CD4-positive, alpha-beta T cell treated with Interleukin-1 beta for 1 hour (primary cell): Measurements from ENCODE around the gene OLR1.
"Not testable (repeated sequence)": the region's sequence is repeated elsewhere in the genome, so short reads cannot be mapped to it uniquely, and the experiment has no call there.

Experiments
- DNase-seq, 2 donors: peaks; one replicate each; pipeline ENCODE4 v3.0.0-alpha.2; 2020 to 2022

The OLR1 gene

DNA sequence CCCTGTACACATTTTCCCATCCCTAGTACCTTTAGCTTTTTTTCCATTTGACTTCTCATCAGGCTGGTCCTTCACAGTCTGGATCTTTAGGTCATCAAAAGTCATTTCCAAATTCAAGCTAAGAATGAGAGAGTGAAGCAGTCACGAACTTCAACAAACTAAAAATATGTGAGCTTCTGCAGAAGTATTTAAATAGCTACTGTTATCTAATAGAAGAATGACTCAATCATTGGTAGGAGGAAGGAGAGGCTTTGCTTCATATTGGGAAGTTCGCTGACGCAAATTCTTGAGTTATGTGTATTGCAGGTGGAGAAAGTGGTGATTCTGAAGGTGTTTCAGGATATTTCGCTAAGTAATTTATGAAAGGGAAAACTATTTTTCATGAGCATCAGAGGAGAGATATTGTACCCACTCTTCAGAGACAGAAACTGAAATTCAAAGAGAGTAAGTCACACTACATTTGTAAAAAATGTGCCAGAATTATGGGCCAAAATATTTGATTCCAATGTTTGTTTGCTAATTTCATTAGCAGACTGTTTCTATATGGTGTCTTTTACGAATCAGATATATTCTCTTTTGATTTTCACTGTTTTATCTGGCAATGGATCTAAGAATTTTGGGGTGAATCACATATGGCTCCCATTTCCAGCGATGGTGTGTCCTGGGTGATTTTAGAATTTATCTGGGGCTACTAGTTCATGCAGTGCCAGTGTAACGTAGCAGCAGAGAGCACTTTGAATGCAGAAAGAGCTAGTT is at the start of gene OLR1:
TSS of gene OLR1 (minus strand) at position 160 of the 756 bp plus-strand sequence. CDS start at position 105, 55 bp downstream.
- no peak for DNase-seq

DNA sequence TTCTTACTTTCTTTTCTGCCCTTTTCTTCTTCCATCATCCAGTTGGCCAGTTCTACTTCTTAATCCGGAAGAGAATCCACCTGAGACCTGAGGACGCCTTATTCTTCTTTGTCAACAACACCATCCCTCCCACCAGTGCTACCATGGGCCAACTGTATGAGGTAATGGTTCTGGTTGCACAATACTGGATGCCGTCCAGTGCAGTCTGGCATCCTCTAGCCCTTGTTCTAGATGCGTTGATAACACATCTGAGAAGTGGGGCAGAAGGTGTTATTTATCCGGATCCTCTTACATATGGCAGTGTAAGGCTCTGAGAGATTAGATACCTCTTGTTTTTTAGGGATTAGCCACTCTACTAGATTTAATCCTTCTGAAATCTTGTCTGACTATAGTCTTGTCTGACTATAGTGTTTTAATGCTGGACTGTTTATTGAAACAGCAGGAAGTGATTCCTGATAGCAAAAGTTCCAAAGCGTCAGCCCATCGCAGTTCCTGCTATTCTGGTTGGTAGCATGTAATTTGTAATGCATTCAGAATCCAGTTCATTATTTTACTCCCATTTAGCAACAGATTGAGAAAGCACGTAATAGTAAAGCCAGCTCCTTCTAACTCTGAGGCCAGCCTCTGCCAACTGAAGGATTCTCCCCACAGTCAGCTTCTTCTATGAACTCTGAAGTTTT is 48.6 kb upstream of the OLR1 start:
- no peak for DNase-seq

DNA sequence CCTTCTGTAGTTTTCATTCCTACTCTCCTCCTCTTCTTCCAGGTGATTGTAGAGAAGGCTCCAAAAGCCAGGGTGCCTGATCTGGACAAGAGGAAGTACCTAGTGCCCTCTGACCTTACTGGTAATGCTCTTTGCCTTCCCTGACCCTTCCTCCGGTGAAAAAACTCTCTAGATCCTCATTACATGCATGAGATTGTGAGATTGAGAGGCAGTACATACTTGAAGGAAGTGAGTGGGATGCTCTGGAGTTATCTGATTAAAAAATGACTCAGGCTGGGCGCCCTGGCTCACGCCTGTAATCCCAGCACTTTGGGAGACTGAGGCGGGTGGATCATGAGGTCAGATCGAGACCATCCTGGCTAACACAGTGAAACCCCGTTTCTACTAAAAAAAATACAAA is 46.1 kb upstream of the OLR1 start:
- no peak for DNase-seq

DNA sequence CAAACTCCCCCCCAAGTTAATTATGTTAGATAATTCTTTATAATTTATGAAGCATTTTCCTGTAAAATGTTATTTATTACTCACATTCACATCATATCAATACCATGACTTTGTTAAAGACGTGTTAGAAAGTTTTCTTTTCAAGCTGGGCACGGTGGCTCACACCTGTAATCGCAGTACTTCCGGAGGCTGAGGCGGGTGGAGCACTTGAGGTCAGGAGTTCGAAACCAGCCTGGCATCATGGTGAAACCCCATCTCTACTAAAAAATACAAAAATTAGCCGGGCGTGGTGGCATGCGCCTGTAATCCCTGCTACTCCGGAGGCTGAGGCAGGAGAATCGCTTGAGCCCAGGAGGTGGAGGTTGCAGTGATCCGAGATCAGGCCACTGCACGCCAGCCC is 44.0 kb upstream of the OLR1 start:
- peak; percentile 14 to 39 for DNase-seq

DNA sequence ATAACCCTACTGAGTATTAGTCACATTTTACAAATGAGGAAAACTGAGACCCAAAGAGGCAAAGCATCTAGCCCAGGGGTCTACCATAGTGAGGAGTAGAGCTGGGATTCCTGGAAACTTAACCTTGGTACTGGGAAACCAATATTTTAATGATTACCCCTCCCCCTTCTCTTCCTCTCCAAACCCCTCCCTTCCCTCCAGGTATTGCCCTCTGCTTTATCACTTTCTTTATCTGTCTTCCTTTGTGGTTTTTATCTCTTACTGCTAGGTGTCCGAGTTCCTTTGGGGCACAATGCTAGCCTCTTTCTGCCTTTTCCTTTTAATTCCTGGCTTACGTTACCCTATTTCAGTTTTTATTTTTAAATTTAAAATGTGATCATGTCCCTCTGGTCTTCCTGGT is 43.5 kb upstream of the OLR1 start:
- DNase-seq, result peak in 1 of 2 donors; percentile 23

DNA sequence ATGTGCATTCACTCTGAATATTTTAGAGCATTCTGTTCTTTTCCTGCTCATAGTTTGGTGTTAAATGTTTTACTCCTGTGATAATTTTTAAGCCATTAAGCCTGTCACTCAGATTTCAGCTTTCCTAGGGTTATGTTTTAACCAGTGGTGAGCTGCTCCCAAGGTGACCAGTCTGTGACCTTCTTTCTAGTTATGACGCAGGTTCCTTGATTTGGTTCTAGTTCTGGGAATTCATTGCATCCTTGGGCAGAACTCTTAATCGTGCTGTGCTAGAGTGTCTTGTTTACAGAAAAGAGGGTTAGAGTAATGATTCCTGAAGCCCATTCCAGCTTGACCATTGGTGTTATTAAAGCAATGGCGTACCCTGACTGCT is 42.9 kb upstream of the OLR1 start:
- DNase-seq, result no peak

DNA sequence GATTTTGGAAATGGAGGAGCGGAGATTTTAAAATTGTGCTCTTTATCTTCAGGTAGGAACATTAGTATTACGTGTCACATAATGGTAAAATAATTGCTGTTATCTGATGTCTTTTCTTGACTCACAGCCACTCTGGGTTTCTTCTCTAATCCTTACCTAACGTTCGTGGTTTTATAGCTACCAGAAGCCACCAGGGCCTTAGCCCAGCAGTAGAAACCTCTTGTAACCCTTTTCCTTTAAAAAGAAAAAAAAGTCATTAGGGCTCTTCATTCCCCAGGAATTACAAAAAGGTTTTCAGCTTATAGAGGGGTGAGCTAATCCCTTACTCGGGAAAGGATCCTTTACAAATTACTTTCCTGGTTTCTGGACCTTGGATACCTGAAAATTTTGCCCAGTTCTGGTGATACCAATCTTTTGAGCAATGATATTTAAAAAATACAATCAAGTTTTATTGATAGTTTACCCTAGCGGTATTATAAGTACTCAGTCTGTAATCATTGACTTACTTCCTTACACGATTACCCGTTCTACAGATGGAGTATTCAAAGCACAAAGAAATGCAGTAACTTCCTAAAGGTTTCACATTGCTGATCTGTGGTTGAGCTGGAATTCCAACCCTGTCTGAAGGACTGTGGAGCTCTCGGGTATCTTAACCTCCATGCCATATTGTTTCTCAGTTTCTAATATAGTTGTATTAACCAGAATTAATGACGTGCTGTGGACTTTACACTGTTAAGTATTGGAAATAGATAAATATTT is 42.4 kb upstream of the OLR1 start:
- no peak for DNase-seq

DNA sequence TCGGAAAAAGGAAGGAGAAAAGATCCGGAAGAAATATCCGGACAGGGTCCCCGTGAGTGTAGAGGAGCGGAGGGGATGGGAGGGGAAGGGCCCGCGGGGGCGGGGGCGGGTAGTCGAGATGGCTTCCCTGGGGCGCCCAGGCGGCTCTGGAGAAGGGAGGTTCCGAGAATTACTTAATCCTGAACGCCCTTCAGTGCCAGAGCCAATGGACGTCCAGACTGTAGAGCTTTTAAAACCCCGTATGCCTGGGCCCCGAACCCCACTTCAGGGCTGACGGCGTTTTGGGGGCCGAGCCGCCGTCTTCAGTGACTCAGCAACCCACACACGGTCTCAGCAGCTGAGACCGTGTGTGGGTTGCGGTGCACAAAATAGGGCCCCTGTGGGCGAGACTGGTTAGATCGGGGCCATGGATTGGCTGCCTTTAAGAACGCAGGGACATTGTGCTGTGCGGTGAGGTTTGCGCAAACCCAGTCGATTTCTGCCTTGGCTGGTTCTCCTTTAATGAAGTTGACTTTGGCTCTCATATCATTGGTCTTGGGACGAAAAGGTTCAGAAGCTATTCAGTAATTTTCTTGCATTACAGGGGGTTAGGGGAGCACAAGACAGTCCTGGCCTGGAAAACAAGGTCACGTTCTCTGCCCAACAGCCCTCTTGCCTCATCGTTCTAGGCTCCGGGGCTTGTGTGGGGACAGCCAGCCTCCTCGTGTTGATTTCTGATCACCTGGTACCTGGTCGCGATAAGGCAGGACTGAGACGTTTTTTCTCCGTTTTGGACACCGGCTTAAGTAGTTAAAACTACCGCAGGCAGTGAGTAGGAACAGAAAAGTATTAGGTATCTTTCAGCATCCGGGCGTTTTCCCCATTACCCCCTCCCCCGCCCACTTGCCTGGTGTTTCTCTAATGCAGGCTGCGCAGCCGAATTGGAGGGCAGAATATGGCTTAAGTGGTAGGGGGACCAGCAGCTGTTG is 41.5 kb upstream of the OLR1 start:
- peak; percentile 85 to 88 for DNase-seq

DNA sequence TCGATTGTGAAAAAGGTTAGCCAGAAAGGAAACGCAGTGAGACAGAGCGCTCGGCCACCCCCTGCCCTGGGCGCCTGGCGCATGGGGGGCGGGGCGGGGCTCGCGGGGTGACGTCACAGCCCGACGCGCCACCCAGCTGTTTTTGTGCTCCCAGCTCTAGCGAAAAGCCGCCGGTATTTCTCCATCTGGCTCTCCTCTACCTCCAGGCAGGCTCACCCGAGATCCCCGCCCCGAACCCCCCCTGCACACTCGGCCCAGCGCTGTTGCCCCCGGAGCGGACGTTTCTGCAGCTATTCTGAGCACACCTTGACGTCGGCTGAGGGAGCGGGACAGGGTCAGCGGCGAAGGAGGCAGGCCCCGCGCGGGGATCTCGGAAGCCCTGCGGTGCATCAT is 40.8 kb upstream of the OLR1 start, which contains the start of gene GABARAPL1:
TSS of gene GABARAPL1 (plus strand) at position 139 of the 393 bp plus-strand sequence. CDS start at position 392, 253 bp downstream.
- peak; percentile 88 to 89 for DNase-seq

DNA sequence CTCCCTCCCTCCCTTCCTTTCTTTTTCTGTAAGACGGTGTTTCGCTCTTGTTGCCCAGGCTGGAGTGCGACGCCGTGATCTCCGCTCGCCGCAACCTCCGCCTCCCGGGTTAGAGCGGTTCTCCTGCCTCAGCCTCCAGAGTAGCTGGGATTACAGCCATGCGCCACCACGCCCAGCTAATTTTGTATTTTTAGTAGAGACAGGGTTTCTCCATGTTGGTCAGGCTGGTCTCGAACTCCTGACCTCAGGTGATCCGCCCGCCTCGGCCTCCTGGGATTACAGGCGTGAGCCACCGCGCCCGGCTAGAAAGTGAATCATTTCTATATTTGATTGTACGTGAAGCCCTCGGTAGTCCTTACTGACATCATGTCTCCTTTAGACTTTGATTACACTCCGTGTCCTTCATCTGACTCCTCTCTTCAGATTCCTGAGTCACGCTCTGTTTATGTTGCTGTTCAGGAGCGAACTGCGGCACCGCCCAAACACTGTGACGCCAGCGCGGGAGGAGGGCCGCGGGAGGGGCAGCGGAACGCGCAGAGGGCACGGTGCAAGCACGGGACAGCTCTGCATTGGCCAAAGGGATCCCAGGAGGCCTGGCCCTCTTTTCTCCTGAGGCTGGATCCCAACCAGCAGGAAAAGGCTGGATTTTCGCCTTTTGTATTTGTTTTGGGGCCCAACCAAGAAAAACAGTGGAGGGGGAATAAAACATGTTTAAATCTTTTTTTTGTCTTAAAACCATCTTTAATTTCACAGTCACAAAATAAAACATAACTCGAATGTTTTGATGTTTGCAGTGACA is 40.2 kb upstream of the OLR1 start:
- peak; percentile 89 to 92 for DNase-seq

DNA sequence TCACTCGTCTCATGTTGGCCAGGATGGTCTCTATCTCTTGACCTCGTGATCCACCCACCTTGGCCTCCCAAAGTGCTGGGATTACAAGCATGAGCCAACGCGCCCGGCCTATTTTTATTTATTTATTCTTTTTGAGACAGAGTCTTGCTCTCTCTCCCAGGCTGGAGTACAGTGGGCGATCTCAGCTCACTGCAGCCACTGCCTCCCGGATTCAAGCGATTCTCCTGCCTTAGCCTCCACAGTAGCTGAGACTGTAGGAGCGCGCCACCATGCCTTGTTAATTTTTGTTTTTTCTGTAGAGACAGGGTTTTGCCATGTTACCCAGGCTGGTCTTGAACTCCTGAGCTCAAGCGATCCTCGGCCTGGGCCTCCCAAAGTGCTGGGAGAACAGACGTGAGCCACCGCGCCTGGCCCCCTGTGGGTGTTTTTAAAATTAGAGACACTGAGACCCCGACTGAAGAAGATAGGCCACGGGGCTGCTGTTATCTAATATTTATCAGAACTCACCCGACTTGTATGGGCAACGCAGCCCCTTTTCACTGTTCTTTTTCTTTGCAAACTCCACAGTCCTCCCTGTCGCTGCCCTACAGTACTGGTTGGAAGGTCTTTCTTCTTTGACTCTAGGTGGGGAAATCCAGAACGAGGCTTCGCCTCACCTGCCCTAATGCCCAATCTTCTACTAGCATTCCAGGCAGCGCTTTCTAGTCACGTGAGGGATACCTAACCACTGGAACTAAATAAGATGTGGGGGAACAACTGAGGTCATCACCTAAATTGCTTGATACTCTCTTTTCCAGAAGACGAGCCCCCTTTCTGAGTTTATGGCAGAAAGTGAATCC is 39.4 kb upstream of the OLR1 start:
- no peak for DNase-seq

DNA sequence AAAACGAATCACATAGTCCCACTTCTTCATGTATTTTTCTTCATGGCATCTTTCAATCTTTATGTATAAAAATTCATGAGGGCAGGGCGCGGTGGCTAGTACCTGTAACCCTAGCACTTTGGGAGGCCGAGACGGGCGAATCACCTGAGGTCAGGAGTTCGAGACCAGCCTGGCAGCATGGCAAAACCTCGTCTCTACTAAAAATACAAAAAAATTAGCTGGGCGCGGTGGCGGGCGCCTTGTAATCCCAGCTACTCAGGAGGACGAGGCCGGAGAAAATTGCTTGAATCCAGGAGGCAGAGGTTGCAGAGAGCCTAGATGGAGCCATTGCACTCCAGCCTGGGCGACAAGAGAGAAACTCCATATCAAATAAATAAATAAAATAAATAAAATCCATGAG is 38.3 kb upstream of the OLR1 start:
- DNase-seq, result no peak

DNA sequence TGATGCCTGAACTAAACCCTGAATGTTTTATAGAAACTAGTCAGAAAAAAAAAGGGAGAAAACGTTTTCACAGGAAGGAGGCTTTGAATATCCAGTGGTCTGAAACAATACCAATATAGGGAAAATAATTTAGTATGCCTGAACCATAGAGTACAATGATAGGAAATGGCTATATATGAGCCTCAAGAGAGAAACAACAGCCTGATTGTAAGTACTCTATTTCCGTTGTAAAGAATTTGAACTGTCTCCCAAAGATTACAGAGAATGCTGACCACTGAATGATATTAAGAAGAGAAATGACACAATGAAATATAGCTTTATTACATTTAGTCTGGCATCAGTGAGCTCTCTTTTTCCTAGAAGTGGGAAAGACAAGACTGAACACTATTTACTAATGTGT is 35.2 kb upstream of the OLR1 start:
- no peak for DNase-seq

DNA sequence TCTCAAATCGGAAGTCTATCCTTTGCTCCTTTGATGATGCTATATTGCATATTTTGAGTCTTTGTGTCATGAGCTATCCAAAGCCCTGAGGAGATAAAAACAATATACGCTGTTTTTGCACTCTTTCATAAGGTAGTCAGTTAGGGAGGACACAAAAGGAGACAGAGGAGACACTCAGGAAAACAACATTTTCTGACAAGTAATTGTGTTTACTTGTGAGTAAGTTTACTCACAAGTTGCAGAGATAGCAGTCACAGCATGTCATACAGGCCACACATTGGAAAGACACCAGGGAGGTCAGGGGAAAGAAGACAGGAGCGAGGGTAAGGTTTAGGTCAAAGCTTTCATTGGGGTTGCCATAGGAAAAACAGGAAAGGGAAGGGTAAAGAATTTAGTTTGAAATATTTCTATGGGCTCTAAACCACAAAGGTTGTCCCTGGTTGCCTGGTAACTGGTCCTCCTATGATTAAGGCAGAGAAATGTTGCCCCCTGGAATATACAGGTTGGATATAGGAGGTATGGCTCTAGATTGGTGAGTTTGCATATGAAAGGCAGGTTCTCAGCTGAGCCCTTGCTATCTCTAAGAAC is 33.4 kb upstream of the OLR1 start:
- no peak for DNase-seq

DNA sequence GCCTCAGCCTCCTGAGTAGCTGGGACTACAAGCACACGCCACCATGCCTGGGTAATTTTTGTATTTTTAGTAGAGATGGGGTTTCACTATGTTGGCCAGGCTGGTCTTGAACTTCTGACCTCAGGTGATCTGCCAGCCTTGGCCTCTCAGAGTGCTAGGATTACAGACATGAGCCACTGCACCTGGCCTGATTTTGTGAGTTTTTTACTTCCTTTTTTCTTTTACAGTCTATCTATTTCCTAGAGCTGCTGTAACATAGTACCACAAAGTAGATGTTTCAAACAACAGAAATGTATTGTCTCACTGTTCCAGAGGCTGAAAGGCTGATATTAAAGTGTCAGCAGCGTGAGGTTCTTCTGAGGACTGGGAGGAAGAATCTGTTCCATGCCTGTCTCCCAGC is 32.6 kb upstream of the OLR1 start:
- not testable (repeated sequence) for DNase-seq

DNA sequence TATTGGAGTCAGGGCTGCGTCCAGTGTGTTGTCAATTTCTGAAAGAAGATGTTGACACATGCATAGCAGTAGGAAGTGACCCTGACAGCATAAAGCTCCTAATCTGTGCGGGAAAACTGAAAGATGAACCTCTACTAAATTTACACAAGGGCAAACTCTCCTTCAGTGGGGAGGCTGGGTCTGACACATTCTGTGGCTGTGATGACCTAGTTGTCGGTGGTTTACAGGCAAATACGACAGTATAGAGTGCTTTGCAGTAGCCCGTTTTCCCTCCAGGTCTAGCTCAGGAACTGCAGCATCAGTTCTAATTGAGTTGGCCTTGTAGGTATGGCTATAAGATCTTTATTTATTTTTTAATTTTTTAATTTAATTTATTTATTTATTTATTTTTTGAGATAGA is 25.9 kb upstream of the OLR1 start:
- DNase-seq, result no peak

DNA sequence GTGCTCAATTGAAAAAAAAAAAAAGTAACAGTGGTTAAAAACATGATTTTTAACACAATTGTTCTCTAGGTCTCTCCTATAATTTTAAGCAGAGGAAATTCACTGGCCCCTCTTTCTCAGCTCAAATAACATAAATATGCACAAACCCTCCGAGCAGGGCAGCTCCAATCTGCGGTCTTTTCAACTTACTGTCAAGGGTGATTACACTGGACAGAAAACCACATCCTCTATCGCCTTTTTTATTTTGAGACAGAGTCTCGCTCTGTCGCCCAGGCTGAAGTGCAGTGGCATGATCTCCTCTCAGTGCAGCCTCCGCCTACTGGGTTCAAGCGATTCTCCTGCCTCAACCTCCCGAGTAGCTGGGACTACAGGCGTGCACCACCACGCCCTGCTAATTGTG is 24.3 kb upstream of the OLR1 start:
- DNase-seq, result peak in 1 of 2 donors; percentile 15

DNA sequence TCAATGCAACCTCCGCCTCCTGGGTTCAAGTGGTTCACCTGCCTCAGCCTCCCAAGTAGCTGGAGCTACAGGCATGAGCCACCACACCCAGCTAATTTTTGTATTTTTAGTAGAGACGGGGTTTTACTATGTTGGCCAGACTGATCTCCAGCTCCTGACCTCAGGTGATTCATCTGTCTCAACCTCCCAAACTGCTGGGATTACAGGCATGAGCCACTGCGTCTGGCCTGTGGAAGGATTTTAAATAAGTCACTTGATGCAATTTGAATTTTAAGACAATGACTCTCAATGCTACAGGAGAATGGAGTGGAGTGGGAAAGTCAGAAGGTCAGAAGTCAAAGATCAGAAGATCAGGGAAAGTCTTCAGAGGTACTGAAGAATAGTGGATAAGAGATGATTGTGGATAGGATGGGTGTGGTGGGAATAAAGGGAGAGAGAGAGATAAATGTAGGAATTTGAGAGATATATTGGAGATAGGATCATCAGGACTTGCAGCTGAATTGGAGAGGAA is 22.3 kb upstream of the OLR1 start:
- no peak for DNase-seq

DNA sequence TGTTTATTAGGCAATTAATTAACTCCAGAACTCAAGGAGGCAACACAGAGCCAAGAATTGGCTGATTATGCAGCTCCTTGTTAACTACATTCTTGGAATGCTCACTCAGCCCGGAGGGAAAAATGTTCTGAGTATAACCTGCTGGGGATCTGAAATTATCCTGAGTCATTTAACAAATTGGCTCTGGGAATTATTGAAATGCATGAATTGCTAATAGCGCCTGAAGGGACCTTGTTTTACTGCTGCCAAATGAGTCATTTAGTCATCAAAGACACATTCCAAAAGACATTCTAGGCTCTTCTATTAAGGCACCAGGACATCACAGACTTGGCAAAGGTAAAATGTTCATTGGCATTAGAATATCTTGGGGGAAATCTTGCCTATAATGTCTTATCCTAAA is 19.9 kb upstream of the OLR1 start:
- DNase-seq, result no peak
